ENCODE results near the gene MTA2.
"Not testable (repeated sequence)": the region's sequence is repeated elsewhere in the genome, so short reads cannot be mapped to it uniquely, and the experiment has no call there.

Gene MTA2

DNA sequence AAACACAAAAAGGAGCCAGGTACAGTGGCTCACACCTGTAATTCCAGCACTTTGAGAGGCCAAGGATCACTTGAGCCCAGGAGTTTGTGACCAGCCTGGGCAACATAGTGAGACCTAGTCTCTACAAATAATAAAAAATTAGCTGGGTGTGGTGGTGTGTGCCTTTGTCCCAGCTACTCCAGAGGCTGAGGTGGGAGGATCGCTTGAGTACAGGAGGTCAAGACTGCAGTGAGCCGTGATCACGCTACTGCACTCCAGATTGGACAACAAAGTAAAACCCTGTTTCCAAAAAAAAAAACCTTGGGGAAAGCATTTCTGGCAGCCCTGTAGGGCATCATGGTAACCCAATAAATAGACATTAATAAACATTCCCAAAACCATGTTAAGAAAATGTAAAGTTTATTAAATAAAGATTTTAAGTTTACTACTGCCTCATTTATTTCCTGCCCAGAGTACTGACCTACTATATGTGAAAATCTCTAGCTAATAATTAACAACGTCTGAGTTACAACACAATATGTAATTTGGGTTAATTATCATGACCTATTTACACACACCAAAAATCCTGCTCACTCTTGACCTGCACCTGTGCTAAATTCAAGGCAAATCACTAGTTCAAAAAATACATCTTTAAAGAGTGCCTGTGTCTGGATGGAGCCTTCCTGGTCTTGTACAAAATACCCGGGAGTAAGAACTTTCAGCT, 36.4 kb downstream of the MTA2 start:
- no peak for DNase-seq

DNA sequence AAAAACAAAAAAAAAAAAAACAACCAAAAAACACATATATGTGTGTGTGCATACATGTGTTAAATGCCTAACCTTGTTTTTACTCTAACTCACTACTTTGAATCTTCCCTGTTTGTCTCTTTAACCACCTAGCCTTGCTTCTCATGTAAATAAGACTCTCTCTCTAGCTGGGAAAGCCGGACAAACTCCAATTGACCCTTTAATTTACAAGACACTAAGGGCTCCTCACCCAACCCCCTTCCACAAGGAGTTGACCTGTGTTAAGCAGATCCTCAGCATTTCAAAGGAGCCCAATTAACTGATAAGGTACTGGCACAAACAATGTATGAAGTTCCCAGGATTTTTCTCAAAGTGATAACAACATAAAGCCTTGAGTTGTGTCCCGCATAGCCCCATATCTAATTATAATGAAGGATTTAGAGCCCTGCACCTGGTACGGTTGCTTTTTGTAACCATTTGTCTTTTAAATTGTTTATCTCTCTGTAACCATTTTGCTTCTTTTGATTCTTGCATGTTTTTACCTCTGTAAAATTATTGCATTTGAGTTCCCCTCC, 39.9 kb downstream of the MTA2 start:
- not testable (repeated sequence) for DNase-seq

DNA sequence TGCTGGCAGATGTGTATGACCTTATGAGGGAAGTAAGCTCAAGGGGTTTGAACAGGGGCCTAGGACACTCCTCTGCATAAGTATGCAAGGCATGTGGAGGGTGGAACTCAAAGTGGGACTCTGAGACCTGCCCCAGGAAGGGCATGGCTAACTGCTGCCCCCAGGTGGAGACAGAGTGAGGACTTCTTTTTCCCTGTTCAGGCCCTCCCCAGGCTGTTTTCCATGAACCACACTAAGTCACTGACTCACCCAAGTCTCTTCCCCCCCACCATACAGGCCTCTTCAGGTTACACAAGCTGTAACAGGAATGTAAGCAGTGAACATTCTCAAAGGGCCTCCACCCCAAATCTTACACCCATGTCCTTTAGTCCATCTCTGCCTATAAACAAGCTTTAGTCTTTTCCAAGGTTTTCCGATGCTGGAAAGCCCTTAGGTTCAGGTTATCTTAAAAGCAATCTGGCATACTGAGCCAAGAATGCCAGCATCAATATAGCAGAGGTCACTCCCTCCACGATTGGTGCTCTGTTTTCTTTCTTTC, 41.0 kb downstream of the MTA2 start:
- peak; percentile 98 for DNase-seq

DNA sequence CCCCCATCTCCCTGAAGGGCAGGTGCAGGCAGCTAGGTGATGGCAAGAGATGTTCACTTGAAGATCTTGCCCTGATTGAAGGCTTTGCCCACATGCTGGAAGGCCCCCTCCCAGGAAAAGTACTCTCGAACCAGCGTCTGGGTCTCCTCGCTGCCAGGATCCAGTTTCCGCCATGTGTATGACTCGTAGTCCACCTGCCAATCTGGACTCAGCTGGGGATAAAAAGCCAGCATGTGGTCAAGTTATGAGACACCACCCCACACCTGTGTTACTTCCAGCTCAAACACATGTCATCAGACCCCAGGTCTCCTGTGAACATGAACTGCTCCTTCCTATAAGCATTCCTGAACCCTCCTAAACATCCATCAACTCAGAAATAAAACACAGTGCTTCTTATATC, 42.0 kb downstream of the MTA2 start:
- not testable (repeated sequence) for DNase-seq

DNA sequence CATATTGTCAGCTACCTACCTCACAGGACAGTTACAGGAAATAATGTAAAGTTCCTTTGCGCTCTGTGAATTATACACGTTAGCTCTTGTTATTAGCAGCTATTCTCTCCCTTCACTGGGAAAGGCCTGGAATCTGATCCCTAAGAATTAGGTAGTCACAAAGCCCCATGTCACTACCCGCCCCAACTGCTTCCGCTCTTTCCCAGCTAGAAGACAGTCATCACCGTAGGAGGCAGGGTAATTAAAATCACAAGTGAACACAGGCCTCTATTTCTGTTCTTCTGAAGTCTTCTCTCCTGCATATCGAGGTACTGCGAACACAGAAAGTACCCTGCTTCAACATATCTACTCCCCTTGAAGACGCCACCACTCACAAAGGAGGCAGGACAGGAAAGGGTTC, 42.5 kb downstream of the MTA2 start:
- no peak for DNase-seq

DNA sequence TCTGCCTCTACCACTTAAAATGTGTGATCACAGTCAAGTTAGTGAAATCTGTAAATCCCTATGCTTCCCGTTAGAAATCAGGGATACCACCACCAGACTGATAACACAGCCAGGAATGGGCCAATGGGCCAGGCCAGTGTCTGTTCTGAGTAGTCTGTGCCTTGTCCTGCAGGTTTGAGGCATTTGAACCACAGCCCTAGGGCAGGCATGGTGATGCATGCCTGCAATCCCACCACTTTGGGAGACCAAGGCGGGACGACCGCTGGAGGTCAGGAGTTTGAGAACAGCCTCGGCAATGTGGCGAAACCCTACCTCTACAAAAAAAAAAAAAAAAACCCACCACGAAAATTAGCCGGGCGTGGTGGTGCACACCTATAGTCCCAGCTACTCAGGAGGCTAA, 43.0 kb downstream of the MTA2 start:
- no peak for DNase-seq

DNA sequence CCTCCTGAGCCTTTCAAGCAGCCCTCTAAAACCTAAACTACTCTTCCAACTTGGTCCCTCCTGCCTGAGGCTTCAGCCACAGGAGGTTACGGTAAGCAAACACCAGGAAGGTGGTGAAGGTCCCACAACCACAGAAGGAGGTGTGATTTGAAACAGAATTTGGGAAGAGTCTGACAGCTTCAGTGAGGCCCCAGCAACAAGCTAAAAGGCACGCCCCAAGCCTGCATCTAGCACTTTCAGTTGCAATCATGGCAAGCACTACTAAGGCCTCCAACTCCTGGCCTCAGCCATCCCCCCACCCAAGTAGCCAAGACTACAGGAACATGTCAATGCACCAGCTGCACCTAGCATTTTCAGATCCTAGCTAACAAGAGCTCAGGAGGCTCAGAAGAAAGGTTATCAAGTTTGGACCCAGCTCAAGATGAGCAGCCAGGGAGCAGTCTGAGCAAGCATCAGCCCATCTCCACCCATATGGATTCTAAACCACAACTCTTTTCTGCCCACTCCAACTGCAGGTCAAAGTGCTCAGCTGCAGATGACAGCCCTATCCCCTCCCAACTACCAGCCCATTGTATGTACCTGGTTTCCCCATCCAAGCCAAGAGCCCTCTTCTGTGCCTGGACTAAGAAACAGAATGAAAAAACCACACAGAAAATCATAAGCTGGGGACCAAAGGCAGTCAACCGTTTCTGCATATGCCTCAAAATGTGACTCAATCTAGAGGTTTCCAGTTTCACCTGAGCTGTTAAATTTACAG, 44.6 kb downstream of the MTA2 start:
- no peak for DNase-seq

DNA sequence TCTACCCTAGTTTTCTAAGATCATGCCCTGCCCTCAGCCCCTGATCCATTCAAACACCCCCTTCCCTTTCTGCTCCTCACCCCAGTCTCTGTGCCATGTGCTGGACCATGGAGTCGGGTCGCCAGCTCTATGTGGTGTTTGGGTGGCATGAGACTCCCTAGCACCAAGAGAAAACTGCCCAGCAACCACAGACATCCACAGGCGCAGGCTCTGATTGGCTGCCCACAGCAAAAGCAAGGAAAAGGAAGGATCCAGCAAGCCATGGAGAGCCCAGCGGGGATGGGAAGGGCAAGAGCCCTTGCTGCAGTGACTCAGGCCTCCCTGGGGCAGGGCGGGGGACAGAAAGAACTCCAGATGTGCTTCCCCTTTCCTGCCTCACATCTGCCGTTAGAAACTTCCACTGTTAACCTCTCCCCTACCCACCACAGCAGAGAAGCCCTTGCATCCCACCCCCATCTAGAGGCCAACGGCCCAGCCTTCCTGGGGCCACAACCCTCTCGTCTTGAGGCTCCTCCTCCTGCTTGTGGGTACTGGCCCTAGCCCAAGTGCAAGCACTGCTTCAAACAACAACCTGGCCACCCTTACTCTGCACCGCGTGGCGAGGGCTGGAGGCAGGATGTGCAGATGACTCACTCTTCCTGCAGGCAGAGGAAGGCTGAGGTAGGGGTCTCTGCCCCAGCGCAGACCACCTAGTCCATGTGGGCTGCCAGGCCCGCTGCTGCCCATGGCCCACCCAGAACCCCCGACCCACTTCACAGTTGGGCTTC, 45.4 kb downstream of the MTA2 start:
- peak; percentile 98 for DNase-seq

DNA sequence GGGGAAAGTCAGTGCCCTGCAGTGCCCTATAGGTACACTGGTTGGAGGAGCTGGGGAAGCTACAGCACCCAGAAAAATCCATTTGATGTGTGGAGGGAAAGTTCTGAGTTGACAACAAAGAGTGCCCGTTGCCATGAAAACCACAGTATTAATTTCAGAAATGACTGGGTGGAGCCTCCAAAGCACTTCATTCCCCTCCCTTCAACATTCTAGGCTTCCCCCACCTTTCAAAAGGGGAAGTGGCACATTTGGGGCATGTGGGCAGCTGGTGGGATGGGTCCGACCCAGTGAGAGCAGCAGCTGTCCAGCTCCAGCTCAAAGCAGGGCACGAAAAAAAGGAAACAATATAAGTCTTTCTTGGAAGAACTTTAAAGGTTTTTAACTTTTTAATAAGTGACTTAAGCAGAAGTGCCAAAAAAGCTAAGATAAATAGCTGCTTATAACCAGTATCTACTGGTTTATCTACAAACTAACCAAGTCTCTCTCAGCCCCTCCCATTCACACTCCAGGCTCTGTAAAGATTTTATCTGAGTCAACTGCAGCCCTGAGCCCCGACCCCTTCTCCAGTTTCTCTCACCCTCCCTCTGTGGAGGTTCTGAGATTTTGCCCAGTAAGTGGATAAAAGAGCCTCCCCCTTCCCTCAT, 46.1 kb downstream of the MTA2 start:
- no peak for DNase-seq

DNA sequence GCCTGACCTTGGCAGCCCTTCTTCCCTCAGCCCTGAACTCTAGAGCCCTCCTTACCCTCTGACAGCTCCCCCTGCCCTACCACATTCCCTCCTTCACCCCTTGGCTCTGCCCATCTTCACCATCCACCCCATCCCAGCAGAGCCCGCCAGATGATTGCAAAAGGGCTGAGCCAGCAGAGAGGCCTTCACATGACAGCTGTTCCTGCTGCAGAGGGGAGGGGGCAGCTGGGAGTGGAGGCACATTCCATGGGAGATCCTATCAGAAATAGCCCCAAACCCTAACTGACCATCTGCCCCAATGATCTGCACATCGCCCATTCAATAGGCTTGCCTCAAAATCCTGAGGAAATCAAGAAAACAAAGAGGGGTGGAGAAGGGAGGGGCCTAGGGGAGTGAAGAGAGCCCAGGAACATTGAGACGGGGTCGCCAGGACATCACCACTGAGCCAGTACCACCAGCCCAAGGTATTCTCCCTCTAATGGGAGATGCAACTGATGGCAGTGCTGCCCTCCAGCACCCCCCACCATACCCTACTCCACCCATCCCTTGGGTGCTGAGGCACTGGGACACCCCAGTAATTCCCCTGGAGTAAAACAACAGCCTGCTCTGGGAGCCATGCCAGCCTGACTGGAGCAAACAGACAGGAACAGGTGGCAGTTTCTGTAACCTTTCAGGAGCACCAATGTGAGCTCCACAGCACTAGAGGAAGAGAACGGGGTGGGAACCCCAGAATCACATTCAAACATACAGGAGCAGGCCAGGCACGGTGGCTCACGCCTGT, 47.1 kb downstream of the MTA2 start:
- DNase-seq = no peak

DNA sequence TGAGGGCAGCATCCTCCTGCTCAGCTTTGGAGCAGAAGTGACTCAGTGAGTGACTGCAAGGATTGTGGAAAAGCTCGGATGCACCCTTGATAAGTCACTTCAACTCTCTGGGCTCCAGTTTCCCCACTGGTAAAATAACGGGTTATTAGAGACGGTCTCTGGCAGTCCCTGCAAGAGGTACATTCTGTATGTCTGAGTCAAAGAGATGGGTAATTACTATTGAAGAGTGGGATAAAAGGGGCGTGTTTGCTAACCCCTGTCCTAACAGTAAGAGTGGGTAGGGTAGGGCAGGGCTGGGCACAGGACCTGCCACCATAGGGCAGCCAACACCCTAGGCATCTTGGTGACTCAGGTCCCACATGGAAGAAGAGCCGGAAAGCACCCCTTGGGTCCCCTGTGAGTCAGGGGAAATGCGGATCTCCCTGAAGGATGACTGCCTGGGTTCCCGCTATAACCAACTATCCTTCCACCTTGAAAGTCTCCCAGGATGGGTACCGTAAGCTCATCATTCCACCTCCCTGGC, 47.8 kb downstream of the MTA2 start:
- DNase-seq = peak; percentile 95

DNA sequence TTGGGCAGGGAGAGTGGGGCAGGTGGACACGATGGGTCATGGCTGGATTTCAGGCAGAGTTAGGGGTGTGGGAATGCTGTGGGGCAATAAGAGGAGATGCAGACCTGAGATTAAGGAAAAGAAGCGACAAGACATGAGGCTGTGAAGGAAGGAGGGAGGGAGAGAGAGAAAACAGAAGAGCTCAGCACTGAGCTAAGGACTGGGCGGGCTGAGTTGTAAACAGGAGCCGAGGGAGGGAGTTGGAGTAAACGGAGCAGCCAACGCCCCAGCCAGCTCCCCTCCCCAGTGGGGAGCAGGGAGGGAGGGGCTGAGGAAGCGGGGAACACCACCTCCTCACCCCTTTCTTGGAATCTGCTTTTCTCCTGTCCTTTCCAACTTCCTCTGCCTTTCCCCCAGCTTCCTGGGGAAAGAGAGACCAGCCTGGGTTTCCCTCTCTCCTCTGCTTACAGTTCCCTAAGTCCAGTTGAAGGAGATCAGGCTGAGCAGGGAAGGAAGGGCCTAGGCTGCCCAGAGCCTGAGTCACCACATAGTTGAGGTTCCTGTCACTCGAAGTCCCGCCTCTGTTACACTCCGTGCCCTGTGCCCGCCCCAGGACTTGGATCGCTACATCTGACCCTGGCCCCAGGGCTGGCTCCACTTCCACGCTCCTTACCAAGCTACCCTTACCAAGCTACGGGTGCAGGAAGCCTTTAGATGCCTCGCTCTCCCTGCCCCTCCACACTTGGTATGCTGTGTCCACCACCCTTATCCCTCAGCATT, 48.4 kb downstream of the MTA2 start:
- DNase-seq = peak; percentile 99

DNA sequence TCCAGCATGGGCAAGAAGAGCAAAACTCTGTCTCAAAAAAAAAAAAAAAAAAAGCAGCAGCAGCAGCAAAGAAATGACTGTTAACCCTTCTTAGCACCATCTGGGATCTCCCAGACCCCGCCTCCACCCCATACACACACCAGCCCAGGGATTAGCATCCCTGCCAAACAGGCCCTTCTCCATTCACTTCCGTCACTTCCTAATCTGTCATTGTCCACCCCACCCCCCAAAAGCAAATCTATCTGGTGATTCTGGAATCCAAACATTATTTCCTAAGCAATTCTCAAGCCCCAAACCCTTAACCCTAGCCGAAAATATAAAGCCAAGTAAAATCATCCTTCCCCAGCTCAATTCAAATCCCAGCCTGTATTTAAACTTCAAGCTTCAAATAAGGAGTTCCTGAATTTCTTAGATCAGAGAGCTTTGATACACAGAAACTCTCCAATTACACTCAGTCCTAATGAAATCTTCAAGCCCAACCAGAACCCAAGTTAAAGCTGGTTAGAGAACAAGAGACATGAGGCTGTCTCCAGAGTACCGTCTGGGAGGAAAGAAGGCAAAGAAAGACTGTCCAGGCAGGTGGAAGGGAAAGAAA, 49.1 kb downstream of the MTA2 start:
- DNase-seq = peak; percentile 81

DNA sequence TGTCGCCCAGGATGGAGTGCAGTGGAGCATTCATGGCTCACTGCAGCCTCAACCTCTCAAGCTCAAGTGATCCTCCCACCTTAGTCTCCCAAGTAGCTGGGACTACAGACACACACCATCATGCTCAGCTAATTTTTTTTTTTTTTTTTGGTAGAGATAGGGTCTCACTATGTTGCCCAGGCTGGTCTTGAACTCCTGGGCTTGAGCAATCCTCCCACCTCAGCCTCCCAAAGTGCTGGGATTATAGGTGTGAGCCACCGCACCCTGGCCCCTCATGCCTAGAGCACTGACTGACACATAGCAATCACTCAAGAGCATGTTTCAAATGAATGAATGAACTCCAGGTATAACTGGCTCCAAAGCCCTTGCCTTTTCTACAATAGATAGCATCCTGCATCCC, 51.2 kb downstream of the MTA2 start:
- DNase-seq = not testable (repeated sequence)

DNA sequence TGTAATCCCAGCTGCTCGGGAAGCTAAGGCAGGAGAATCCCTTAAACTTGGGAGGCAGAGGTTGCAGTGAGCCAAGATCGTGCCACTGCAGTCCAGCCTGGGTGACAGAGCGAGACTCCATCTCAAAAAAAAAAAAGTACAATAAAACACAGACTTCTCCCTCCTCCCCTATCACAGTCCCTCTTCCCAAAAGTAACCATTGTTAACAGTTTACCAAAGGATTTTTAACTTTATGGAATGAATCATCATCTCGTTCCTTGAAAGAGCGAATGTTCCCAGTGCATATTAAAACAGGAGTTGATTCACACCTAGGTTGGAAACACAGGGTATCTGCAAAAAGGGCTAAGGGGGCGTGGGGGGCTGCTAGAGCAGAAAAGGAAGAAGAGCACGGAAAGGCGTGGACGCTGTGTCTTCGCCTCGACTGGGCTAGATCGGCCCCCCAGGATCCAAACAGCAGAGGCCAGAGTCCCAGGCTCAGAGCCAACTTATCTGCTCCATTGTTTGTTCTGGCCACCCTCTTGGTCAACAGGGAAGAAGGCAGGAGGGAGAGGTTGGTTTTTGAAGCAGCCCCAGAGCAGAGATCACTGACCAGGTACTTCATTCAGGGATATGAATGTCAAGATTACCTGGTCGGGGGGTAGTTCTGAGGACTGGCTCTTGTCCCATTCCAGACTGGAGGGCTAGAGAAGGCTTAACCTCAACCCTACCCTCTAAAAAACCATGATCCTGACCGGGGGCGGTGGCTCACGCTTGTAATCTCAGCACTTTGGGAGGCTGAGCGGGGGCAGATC, 52.9 kb downstream of the MTA2 start:
- DNase-seq = no peak

DNA sequence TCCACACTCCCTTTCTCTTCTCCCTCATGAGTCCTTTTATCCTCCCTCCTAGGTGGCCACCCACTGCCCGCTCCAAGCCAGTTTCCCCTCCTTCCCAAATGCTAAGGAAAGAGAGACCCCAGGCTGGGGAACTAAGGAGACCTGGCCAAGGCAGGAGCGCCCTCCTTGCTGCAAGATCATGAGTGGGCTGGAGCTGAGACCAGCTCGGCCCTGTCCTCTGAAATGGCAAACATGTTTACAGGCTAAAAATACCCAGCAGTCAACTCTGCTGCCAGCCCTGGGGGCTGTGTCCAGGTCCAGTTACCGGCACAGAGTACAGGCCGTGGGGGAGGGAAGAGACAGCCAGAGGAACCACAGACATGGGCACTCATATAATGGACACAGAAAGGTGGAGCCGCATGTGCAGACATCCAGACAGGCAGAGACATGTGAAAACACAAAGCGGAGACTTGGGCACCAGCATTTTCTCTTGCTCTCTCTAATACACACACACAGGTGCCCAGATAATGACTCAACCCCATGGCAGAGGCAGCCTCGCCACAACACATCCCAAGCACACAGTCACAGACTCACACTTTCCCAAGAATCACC, 53.9 kb downstream of the MTA2 start:
- no peak for DNase-seq

DNA sequence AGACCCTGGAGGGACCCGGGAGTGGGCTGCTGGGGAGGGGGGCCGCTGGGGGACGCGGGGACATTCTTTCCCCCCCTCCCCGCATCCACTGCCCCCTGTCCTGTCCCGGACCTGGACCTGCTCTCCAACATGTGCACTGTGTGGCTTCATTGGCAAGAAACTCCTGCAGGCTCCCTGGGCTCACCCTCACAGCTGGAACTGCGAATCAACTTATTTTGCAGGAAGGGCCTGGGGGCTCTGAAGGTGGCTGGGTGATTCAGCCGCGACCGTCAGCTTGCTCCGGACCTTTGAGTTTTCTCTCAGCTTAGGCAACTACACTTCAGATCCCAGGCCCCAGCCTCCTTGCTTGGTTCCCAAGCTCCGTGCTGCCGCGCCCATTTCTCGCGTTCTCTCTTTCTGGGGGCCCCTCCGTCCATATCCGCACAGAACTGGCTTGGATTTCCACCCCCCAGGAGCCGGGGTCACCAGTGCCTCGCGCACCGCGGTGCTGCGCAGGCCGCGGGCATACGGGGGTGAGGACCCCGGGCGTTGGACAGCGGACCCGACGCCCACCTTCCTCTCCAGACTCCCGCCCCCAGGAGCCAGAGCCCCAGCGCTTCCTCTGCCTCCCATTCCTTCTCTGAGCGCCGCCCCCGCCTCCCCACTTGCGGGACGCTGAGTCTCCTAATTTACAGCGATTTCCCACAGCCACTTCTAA, 54.6 kb downstream of the MTA2 start:
- DNase-seq = peak; percentile 50

DNA sequence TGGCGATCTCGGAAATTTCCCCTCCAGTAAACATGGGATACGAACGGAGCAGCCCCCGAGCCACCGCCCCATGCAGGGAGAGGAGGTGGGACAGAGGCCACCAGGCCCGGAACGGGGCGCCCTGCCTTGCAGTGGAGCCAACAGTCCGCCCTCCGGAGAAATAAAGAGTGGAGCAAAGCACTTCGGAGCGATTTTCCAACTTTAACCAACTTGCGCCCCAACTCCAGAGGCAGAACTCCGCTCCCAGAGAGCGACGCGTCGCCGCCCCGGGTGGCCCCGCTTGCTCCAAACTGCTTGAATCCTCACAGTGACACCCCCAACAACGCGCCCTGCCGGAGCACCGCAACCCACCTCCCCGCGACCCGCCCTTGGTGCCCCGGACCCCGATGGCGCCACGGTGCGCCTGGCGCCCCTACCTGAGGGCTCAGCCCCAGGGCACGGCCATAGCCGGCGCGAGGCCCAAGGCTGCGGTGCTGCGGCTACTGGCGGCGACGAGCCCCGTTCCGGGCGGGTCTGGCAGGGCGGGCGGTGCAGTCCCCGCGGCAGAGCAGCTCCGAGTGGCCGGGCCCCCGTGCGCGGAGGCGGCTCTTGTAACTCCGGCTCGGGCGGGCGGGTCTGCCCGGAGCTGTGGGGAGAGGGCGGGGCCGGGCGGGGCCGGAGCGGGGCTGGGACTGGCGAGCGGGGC, 55.3 kb downstream of the MTA2 start, which contains the start of gene AHNAK:
Gene AHNAK (minus strand): TSS at position 563 of the 685 bp plus-strand sequence. CDS start 10,708 bp downstream, outside the sequence.
- DNase-seq = peak; percentile 64

Data from HCEC 1CT (cell line).